Testis (tissue), 3 donors: Measurements from ENCODE around the gene HYDIN. TPM values are rescaled to one million over a fixed set of nuclear protein-coding genes. Genes with fewer than 3 reads are reported as not detected.

ENCODE experiments used
- DNase-seq: peaks from one replicate; pipeline ENCODE4 v3.0.0-alpha.2; 2019
- H3K27ac ChIP-seq, 2 donors: fragments of 200-600 bp; sonication (generic); one replicate each; pipeline ENCODE4 v1.5.1; 2019
- H3K27me3 ChIP-seq: fragments of 200-600 bp; sonication (generic); one replicate; pipeline ENCODE4 v1.5.1; 2019
- H3K36me3 ChIP-seq: fragments of 200-600 bp; sonication (generic); one replicate; pipeline ENCODE4 v1.5.1; 2017; ENCODE audit warnings: low read depth; ENCODE audit errors: missing control alignments
- H3K4me1 ChIP-seq: fragments of 200-600 bp; sonication (generic); one replicate; pipeline ENCODE4 v1.5.1; 2019
- H3K4me3 ChIP-seq, 2 donors: fragments of 200-600 bp; sonication (generic); one replicate each; pipeline ENCODE4 v1.5.1; 2017 to 2019
- H3K9me3 ChIP-seq: fragments of 200-600 bp; sonication (generic); one replicate; pipeline ENCODE4 v1.5.1; 2017
- POLR2A ChIP-seq: fragments of 450-650 bp; IDR thresholded peaks from one replicate; pipeline ENCODE4 v1.6.1; 2017; ENCODE audit warnings: antibody characterized with exemption, mild to moderate bottlenecking, moderate library complexity
- WGBS, 2 donors: methylation state at CpG; one replicate each; pipeline ENCODE4 v1.1.5; 2018; 5-methylcytosine and 5-hydroxymethylcytosine counted together
- intact Hi-C: fragments of 100-400 bp; cut with DNase I; formaldehyde crosslinking; loops from one replicate; pipeline ENCODE4 v1.15.1; 2023; ENCODE audit warnings: low total_unique reads
- polyA plus RNA-seq: library from polyadenylated mRNA; stranded (reverse); fragments of 350-450 nt; fragmentation: Illumina TruSeq; extraction: RNeasy Lipid Tissue Mini Kit (QIAGEN cat#74804); gene quantifications from one replicate; pipeline ENCODE4 v1.2.3, GENCODE V29; 2014; ENCODE audit warnings: low read depth, low replicate concordance; ENCODE audit not compliant: insufficient read depth
- total RNA-seq, 2 donors: library from RNA; depleted of rRNA; stranded (reverse); fragments of >200 nt; gene quantifications; one replicate each; pipeline ENCODE4 v1.2.3, GENCODE V29; 2016
- TF ChIP-seq, protein P1 (sequence below), 3 experiments: fragments of 450-650 bp in 2 of 3; fragments of 200-600 bp in 1 of 3; sonication (generic) in 1 of 3; IDR thresholded peaks; one replicate each; pipeline ENCODE4 v1.5.1; 2016 to 2019; ENCODE audit warnings: antibody characterized with exemption in 3 of 3, mild to moderate bottlenecking in 2 of 3, moderate library complexity in 1 of 3

The HYDIN gene
- total and polyA plus RNA-seq, 3 donors from 2014 or later = 29.6 to 54.7 (median 30.3) TPM

DNA sequence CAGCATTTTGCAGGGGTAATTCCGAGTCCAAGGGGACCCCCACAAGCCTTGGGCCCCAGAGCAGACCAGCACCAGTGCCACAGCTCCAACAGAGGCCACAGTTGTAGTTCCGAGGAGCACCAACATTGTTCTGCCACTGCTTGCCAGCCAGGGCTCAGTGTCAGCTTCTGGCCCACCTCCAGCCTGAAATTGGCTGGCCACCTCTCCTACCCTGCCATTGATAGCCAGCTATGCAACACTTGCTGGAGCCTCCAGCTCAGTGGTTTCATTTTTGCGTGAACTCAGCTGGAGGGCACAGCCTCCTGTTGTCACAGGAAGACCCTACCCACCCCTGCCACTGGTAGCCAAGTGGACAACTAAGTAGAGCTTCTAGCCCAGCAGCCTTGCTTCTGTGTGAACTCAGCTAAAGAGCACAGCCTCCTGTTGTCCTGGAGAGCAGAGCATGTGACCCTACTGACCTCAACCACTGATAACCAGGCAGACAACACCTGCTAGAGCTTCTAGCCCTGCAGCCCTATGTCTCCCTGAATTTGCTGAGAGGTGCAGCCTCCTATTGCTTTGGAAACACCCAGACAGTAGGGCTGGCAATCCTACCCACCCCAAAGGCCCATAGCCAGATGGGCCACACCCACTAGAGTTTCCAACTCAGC is 24.9 kb downstream of the HYDIN start:
- no peak for DNase-seq

DNA sequence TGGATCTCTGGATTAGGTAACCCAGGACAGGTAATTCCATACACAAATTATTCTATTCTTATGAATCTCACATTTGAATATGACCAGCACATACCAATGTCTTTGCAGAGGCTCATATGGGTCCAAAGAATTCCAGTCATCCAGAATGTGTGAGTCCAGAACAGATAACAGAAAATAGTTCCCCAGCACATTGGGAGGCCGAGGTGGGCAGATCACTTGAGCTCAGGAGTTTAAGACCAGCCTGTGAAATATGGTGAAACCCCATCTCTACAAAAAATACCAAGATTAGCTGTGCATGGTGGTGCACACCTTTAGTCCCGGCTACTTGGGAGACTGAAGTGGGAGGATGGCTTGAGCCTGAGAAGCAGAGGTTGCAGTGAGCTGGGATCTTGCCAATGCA is 26.9 kb downstream of the HYDIN start:
- intact Hi-C loops = no loop called here
- no peaks in the 10 kb centered on the region for H3K4me1 ChIP-seq
- 70 to 73% methylated on average over 2 of the region's 2 CpGs for WGBS, 2 donors

More for the DNA sequence above, 24.9 kb downstream of the HYDIN start:
- Histone ChIP-seq H3K9me3 (no peaks in the 10 kb centered on the region), H3K4me3 (no peak overlapping the region), H3K4me1 (no peaks in the 10 kb centered on the region), H3K36me3 (no peaks in the 10 kb centered on the region), H3K27me3 (no peaks in the 10 kb centered on the region), H3K27ac (no peak overlapping the region)
- intact Hi-C loops = no loop called here
- TF ChIP-seq, protein P1, sequence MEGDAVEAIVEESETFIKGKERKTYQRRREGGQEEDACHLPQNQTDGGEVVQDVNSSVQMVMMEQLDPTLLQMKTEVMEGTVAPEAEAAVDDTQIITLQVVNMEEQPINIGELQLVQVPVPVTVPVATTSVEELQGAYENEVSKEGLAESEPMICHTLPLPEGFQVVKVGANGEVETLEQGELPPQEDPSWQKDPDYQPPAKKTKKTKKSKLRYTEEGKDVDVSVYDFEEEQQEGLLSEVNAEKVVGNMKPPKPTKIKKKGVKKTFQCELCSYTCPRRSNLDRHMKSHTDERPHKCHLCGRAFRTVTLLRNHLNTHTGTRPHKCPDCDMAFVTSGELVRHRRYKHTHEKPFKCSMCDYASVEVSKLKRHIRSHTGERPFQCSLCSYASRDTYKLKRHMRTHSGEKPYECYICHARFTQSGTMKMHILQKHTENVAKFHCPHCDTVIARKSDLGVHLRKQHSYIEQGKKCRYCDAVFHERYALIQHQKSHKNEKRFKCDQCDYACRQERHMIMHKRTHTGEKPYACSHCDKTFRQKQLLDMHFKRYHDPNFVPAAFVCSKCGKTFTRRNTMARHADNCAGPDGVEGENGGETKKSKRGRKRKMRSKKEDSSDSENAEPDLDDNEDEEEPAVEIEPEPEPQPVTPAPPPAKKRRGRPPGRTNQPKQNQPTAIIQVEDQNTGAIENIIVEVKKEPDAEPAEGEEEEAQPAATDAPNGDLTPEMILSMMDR (IDR thresholded peaks at IDR 0.05) = no peak
- TF ChIP-seq POLR2A = no peak
- 81 to 100% methylated on average over 1 to 3 of the region's 3 CpGs for WGBS, 2 donors

DNA sequence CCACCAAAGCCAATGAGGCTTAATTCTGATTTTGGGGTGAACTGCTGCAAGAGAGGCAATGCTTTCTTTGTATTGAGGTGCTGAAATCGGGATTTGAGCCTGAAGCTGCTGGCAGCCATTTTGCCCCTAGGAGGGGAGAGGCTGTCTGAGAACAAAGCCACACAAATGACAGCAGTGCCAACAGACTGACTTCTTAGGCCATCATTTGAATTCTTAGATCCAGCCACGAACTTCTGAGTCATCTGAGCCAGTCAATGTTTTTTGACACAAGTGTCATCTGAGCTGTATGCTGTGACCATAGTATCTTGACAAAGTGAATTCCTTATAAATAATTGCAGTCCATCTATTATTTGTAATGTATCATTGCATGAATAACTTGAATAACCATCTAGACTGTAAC is 29.0 kb downstream of the HYDIN start:
- H3K36me3 ChIP-seq = no peaks in the 10 kb centered on the region
- intact Hi-C loops = no loop called here
- H3K27ac ChIP-seq = no peak overlapping the region
- H3K27me3 ChIP-seq = no peaks in the 10 kb centered on the region
- WGBS, 2 donors = 96 to 100% methylated on average over 1 to 2 of the region's 2 CpGs
- no peak for DNase-seq
- no peak overlapping the region for H3K4me3 ChIP-seq
- H3K4me1 ChIP-seq = no peaks in the 10 kb centered on the region
- TF ChIP-seq, protein P1 (IDR thresholded peaks at IDR 0.05) = no peak
- TF ChIP-seq POLR2A = no peak
- no peaks in the 10 kb centered on the region for H3K9me3 ChIP-seq

More for the DNA sequence above, 26.9 kb downstream of the HYDIN start:
- TF ChIP-seq, protein P1 (IDR thresholded peaks at IDR 0.05) = no peak
- TF ChIP-seq POLR2A = no peak
- Histone ChIP-seq H3K4me3 (no peak overlapping the region), H3K27ac (no peak overlapping the region), H3K27me3 (no peaks in the 10 kb centered on the region), H3K9me3 (no peaks in the 10 kb centered on the region), H3K36me3 (no peaks in the 10 kb centered on the region)
- no peak for DNase-seq

DNA sequence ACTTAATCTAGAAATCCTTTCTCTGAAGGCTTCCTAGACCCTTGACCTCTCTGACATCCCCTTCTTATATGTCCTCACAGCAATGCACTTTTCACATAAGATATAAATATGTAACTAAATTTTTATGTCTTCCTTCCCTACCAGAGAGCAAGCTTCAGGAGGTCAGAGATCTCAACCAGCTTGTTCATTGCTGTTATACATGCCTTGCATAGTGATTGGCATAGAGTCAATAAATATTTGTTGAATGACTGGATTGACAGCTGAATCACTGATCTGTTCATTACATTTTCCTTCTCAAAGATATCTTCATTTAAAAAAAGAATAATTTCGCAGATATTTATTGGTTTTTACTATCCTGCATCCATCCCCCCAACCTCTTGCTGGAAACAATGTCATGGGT is 29.5 kb downstream of the HYDIN start:
- intact Hi-C loops = no loop called here
- no peak for TF ChIP-seq POLR2A
- TF ChIP-seq, protein P1 (IDR thresholded peaks at IDR 0.05) = no peak
- H3K9me3 ChIP-seq = no peaks in the 10 kb centered on the region
- no peaks in the 10 kb centered on the region for H3K4me1 ChIP-seq
- WGBS, 2 donors = 81 to 100% methylated on average over 1 of the region's 1 CpG
- no peak for DNase-seq
- H3K36me3 ChIP-seq = no peaks in the 10 kb centered on the region
- H3K4me3 ChIP-seq = no peak overlapping the region
- no peak overlapping the region for H3K27ac ChIP-seq
- H3K27me3 ChIP-seq = no peaks in the 10 kb centered on the region

DNA sequence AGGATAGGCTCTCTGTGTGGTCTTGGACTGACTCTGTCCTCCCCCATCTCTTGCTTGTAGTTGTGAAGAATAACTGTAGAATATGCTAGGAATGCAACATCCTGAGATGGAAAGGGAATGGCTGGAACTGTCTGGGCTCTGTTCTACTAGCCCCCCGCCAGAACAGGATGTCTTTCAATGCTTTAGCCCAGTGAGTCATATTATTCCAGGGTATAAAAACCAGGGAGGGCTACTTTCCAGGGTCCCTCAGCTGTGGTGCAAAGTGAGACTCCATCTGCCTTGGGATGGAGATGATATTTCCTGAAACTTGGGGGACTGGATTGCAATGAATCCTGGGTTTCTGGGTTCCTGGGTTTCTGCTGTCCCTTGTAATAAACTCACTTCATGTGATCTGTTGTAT is 32.1 kb downstream of the HYDIN start:
- no peaks in the 10 kb centered on the region for H3K27me3 ChIP-seq
- H3K36me3 ChIP-seq = no peaks in the 10 kb centered on the region
- TF ChIP-seq, protein P1 (IDR thresholded peaks at IDR 0.05) = no peak
- no peak for TF ChIP-seq POLR2A
- 73 to 75% methylated on average over 1 of the region's 1 CpG for WGBS, 2 donors
- H3K4me3 ChIP-seq = no peak overlapping the region
- intact Hi-C loops = no loop called here
- H3K27ac ChIP-seq = no peak overlapping the region
- no peak for DNase-seq
- no peaks in the 10 kb centered on the region for H3K4me1 ChIP-seq
- H3K9me3 ChIP-seq = no peaks in the 10 kb centered on the region
